Erythroblast (primary cell): ENCODE measurements around the gene PDIA6.

ENCODE experiments used
- DNase-seq, 2 experiments: peaks; one replicate each; lab custom pipeline; 2025; lab: John Stamatoyannopoulos, UW
- GATA1 ChIP-seq: IDR thresholded peaks from 2 replicates; pipeline ENCODE4 v1.6.1; 2011; ENCODE audit warnings: low read depth, mild to moderate bottlenecking, control low read depth, low read length, moderate library complexity
- POLR2A ChIP-seq: IDR thresholded peaks from 2 replicates; pipeline ENCODE4 v1.6.1; 2011; ENCODE audit warnings: mild to moderate bottlenecking, low read length

Gene PDIA6

GRCh38 chr2:10765461-10765860 is 47.1 kb downstream of the PDIA6 start:
- no peak for DNase-seq
- no peak for TF ChIP-seq GATA1
- TF ChIP-seq POLR2A, result no peak

- TF ChIP-seq POLR2A (no peak), GATA1 (no peak)
- no peak for DNase-seq
These were observed 47.7 kb downstream of the PDIA6 start for GRCh38 chr2:10764896-10765295.

GRCh38 chr2:10764096-10764785 is 48.3 kb downstream of the PDIA6 start:
- TF ChIP-seq POLR2A (no peak), GATA1 (no peak)
- no peak for DNase-seq

- DNase-seq, result no peak
- TF ChIP-seq POLR2A (no peak), GATA1 (no peak)
These were observed 49.2 kb downstream of the PDIA6 start for GRCh38 chr2:10763461-10763800.

GRCh38 chr2:10762651-10763460 is 49.7 kb downstream of the PDIA6 start:
- DNase-seq, result no peak
- no peak for TF ChIP-seq GATA1
- TF ChIP-seq POLR2A, result no peak

- TF ChIP-seq GATA1, result no peak
- no peak for TF ChIP-seq POLR2A
- DNase-seq, result no peak
These were observed 51.0 kb downstream of the PDIA6 start for GRCh38 chr2:10761591-10761990.

GRCh38 chr2:10760794-10761504 is 51.6 kb downstream of the PDIA6 start:
- no peak for TF ChIP-seq POLR2A
- TF ChIP-seq GATA1, result no peak
- DNase-seq, result no peak

- no peak for DNase-seq
- TF ChIP-seq POLR2A (no peak), GATA1 (no peak)
These were observed 53.4 kb downstream of the PDIA6 start for GRCh38 chr2:10759151-10759714.

GRCh38 chr2:10757814-10758286 is 54.7 kb downstream of the PDIA6 start:
- no peak for DNase-seq
- TF ChIP-seq GATA1, result no peak
- TF ChIP-seq POLR2A, result no peak

GRCh38 chr2:10755621-10756020 is 57.0 kb downstream of the PDIA6 start:
- DNase-seq, result no peak
- TF ChIP-seq POLR2A (no peak), GATA1 (no peak)

- TF ChIP-seq GATA1 (no peak), POLR2A (no peak)
- no peak for DNase-seq
These were observed 58.7 kb downstream of the PDIA6 start for GRCh38 chr2:10753876-10754275.

GRCh38 chr2:10753156-10753555 is 59.4 kb downstream of the PDIA6 start:
- no peak for DNase-seq
- TF ChIP-seq POLR2A (no peak), GATA1 (no peak)

GRCh38 chr2:10752236-10752635 is 60.3 kb downstream of the PDIA6 start:
- no peak for DNase-seq
- TF ChIP-seq GATA1, result no peak
- TF ChIP-seq POLR2A, result no peak

GRCh38 chr2:10750610-10751009 is 62.0 kb downstream of the PDIA6 start:
- TF ChIP-seq POLR2A, result no peak
- TF ChIP-seq GATA1, result no peak
- no peak for DNase-seq
